HS-27A (cell line): ENCODE data around the gene PMM2.

Experiments used
- DNase-seq: peaks from one replicate; pipeline ENCODE4 v3.0.0-alpha.2; 2012; ENCODE audit warnings: low read depth, missing footprints

PMM2 gene

GRCh38 chr16:8851761-8852403, 54.2 kb downstream of the PMM2 start:
- no peak for DNase-seq

- no peak for DNase-seq
Observed at GRCh38 chr16:8852534-8852933, 54.9 kb downstream of the PMM2 start.

GRCh38 chr16:8853150-8853549, 55.5 kb downstream of the PMM2 start:
- DNase-seq, result no peak

GRCh38 chr16:8853611-8854010, 56.0 kb downstream of the PMM2 start:
- DNase-seq, result no peak

GRCh38 chr16:8854298-8854948, 56.8 kb downstream of the PMM2 start:
- no peak for DNase-seq

GRCh38 chr16:8855051-8855786, 57.6 kb downstream of the PMM2 start:
- DNase-seq, result no peak

- no peak for DNase-seq
Observed at GRCh38 chr16:8855972-8856371, 58.3 kb downstream of the PMM2 start.

- no peak for DNase-seq
Observed at GRCh38 chr16:8858994-8859912, 61.6 kb downstream of the PMM2 start.

GRCh38 chr16:8859913-8860881, 62.6 kb downstream of the PMM2 start:
- DNase-seq, result no peak

GRCh38 chr16:8861563-8862308, 64.1 kb downstream of the PMM2 start:
- no peak for DNase-seq

GRCh38 chr16:8862309-8863130, 64.9 kb downstream of the PMM2 start:
- no peak for DNase-seq

GRCh38 chr16:8863594-8864424, 66.2 kb downstream of the PMM2 start:
- no peak for DNase-seq

- no peak for DNase-seq
Observed at GRCh38 chr16:8864480-8865110, 67.0 kb downstream of the PMM2 start.

- no peak for DNase-seq
Observed at GRCh38 chr16:8865145-8865882, 67.7 kb downstream of the PMM2 start.

GRCh38 chr16:8866118-8866883, 68.7 kb downstream of the PMM2 start:
- DNase-seq, result no peak

GRCh38 chr16:8866884-8867215, 69.2 kb downstream of the PMM2 start:
- no peak for DNase-seq
